ENCODE measurements around the gene KRT9.

DNA sequence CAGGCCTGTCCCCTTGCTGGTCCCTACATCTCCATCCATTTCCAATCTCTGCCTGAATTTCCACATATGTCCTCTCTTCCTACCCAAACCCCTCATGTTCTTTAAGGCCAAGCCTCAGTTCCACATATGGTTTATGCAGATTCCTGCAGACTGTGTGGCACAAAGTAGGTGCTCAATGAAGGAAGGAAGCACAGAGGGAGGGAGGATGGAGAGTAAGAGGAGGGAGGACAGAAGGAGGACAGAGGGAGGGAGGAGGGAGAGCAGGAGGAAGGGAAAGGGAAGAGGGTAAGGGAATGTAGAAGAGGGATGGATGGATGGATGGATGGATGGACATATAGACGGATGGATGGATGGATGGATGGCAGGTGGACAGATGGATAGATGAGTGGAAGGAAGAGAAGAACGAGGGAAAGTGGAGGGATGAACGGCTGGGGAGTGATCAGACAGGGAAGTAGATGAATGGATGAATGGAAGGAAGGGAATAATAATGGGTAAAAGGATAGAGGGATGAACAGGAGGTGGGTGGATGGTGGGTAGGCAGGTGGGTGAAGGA lies 22.6 kb upstream of the KRT9 start:
- TF ChIP-seq, protein P1, sequence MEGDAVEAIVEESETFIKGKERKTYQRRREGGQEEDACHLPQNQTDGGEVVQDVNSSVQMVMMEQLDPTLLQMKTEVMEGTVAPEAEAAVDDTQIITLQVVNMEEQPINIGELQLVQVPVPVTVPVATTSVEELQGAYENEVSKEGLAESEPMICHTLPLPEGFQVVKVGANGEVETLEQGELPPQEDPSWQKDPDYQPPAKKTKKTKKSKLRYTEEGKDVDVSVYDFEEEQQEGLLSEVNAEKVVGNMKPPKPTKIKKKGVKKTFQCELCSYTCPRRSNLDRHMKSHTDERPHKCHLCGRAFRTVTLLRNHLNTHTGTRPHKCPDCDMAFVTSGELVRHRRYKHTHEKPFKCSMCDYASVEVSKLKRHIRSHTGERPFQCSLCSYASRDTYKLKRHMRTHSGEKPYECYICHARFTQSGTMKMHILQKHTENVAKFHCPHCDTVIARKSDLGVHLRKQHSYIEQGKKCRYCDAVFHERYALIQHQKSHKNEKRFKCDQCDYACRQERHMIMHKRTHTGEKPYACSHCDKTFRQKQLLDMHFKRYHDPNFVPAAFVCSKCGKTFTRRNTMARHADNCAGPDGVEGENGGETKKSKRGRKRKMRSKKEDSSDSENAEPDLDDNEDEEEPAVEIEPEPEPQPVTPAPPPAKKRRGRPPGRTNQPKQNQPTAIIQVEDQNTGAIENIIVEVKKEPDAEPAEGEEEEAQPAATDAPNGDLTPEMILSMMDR (conservative IDR thresholded peaks at IDR 0.05; ENCODE audit: low read depth, low read length), result no peak
- TF ChIP-seq EZH2 (IDR thresholded peaks at IDR 0.05; ENCODE audit: low read length, unreplicated experiment) (no peak), EZH2phosphoT487 (IDR thresholded peaks at IDR 0.05; ENCODE audit: borderline replicate concordance, low read length) (no peak)
